Nucleus accumbens (tissue), 56 donors: Measurements from ENCODE around the gene PIEZO2.

ENCODE experiments used
- DNase-seq, 56 donors: peaks; one replicate each; lab custom pipeline; 2025; lab: John Stamatoyannopoulos, UW

Gene PIEZO2

DNA sequence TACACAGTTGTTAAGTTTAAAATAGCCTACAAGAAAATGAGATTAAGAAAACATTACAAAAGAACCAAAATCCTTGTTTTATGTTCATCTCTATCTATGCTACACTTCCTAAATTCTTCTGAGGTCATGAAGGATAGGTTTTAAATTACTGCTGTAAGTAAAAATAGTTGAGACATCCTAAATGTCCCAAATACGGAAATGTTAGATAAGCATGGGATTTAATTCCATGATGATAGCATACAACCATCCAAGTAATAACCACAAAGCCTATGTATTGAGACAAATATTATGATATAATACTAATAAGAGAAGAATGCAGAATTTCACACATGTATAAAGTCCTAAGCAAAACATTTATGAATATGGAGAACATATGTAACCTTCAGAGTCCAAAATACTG lies 34.1 kb downstream of the PIEZO2 start:
- no peak for DNase-seq

DNA sequence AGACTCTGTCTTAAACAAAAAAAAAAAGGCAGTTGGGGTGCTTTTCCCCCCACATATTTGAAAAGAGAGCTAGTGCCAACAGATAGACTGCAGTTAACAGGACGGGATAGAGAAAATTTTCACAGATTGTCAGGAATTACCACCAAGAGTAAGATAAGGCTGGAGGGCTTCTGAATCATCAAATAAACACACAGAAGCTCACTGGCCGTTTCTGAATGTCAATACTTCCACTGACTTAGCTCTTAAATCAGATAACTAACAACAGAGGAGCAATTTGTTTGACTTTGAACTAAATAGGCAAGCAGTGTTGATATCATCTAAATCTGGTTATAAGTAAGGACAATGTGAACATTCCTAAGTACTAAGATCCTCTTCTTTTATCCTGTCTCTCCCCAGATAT lies 34.7 kb downstream of the PIEZO2 start:
- DNase-seq = no peak

DNA sequence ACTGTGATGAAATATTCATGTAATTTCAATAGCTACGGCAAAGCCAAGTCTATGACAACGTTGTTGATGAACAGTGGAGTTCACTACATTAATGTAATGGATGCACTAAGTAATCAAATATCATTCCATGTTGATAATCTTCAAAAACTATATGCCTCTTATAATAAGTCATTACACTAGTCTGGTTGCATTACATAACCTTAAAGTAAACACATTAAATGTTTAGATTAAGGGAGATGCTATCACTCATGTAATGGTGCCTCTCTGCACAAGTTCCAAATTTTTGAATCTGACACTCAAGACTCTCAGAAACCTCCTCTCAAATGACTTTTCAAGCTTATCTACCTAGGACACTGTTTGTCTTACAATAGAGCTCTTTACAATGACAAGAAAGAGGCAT lies 35.4 kb downstream of the PIEZO2 start:
- DNase-seq = no peak

GRCh38 chr18:11113046-11113548 lies 36.3 kb downstream of the PIEZO2 start:
- no peak for DNase-seq

DNA sequence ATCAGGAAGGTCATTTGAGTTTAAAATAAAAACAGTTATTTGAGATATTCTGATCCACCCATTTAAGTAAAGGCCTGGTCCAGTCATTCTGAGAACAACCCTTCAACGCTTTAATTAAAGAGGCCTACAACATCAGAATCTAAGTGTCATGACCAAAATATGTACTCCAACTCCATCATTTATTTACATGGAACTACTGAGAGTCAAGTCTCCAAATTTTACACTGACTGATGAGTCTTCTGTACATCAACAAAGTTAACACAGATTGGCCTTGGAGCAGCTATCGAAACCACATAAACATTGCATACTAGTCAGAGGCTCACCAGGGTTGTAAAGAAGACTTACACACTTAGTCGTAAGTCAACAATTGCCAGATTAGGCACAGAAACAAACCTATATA lies 37.1 kb downstream of the PIEZO2 start:
- no peak for DNase-seq

GRCh38 chr18:11110509-11110908 lies 38.9 kb downstream of the PIEZO2 start:
- DNase-seq = no peak

DNA sequence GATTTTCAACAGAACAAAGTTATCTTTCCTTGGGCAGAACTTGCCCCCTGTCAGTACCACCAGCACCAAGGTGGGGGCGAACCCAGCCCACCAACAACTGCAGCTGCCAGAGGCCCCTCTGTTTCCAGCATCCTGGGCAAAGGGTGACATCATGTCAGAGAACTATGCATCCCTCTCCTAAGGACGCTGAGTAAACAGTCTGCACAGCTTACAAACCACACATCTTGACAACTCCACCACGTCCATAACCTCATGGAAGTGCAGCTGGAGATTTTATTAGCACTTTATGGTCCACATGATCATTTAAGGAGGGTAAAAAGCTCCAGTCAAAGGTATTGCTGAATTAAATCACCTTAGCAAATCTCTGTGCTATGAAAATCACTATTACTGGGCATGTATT lies 40.4 kb downstream of the PIEZO2 start:
- DNase-seq = no peak

GRCh38 chr18:11106894-11107293 lies 42.5 kb downstream of the PIEZO2 start:
- DNase-seq = no peak

DNA sequence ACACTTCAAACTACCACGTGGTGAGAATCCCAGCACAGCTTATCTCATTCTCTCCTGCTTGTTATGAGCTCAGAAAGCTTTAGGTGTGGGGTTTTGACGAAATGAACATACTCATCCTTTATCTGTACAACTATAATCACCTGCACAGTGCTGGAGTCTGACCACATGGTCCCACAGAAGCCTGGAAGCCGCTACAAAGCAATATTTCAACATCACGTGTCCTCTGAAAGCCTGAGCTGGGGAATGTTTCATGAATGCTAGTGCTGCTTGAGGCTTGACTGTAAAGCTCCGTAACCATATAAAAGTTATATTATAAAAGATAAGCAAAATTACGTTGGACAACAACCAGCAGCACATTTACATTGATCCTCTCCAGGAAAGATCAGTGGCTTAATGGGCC lies 43.9 kb downstream of the PIEZO2 start:
- DNase-seq = no peak

DNA sequence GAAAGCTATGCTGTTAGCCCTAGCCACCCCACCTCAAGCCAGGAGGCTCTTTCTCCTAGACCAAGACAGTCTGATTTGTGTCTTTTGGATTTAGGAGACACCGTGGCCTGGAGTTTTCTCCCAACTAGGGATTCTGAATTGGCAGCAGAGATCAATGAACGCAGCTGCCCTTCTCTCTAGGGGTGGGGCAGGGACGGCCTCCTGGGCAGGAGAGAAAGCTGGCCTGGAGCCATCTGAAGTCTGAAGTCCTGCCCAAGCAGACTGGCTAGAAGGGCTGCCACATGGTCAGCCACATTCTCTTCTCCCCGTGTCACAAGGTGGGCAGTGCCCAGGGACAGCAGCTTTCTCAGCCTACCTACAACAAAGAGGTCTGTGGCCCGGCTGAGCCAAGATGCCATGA lies 45.1 kb downstream of the PIEZO2 start:
- DNase-seq = no peak

GRCh38 chr18:11096839-11097750 lies 52.3 kb downstream of the PIEZO2 start:
- no peak for DNase-seq

DNA sequence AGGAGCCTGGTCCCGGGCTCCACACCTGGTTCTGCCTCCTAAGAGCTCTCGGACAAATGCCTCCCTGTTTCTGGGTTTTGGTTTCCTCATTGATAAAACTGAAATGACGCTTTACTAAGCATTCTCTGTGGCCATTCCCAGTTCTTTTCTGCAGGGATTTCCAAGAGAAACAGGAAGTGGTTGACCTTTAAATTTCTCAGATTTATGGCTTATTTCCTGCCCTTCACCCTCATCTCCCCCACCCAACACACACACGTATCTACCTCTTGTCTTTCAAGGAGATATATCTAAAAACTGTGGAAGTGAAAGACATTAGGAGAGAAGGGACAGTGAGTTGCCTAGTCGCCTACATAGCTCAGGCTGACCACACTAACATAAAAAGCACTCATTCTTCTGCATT lies 53.0 kb downstream of the PIEZO2 start:
- no peak for DNase-seq

DNA sequence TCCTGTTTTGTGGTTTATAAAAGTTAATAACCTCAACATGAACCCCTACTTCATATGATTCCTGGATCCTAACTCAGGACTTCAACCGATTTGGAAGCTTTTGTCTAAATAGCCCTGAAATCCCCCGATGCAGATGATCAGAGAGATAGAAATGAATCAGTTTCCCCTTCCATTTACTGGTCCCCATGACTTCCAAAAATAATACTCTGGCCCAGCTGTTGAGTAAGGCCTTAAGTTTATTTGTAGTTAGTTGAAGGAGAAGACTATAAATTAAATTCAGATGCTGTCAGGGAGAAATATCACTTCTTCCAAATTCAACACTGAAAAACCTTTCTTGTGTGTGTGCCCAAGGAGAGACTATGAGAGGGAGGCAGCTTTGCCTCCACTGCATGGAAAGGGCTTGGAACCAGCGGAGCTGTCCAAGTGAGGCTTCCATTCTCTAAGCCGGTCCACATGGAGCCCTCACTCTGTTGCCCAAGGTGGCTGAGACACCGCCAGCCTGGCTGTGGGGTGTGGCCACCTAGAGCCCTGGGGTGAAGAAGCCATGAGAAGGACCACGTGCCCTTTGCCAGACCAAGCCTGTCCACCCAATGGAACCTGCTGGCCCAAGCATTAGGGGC lies 53.6 kb downstream of the PIEZO2 start:
- DNase-seq = no peak

DNA sequence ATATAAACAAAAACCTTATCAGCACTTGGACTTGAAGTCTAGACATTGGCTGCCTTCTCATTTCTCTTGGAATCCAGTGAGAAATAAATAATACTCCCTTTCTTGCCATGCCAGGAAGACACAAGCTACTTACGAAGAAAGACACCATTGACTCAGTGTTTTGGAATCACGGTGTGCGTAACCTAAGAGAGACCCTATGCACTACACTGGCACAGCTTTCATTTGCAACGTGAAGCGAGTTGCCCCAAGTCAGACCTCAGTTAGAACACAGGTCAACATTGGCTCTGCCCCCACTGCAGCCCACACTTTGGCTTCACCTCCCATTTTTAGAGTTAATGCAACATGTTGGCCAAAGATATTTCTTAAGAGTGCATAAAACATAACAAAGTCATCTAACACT lies 54.2 kb downstream of the PIEZO2 start:
- no peak for DNase-seq

DNA sequence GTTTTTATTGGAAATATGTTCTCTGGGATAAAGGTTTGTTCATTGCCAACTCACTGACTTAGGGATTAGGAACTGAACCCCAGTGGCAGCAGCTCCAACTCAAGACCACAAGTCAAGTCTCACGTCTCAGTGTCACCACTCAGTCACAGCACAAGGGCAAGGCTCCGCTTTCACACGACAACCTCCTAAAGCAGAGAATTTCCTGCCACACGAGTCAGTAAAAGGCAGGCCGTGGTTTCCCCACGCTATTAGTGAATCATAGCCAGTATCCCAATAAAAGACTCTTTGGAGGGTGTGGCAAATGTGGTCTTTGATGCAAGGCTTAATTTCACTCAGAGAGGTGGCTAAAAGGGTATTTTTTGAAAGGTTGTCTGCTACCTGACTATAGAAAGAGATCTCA lies 57.6 kb downstream of the PIEZO2 start:
- no peak for DNase-seq

DNA sequence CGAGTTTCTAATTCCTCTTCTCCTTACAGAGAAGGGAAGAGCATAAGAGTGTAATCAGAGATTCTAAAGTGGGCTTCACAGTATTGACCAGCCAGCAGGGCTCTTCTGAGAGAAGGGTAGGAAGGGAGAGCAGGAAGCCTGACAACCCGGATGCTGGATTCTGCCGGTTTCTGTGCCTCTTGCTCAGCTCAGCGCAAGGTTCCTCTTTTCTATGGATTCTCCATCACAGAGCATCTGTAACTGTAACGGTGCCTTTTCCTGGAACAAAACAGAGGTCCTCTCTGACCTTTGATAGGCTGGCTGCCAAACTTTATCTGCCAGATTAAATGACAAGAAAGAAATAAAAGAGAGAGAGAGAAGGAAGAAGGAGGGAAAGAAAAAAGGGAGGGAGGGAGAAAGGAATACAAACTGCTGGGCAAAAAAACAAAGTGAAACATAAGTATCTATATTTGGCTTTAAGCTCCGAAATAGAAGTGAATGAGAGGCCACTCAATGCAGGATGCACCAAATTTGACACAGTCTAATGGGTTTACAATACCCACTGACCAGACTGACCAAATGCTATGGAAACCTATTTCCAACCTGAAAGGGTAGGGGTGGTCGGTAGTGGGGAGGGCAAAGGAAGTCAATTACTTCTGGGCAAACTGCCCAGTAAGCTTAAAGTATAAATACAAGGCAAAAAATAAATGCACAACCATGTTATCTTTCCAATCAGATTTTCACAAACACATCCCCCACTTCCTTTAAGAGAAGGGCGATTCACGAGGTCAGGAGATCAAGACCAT lies 59.2 kb downstream of the PIEZO2 start:
- DNase-seq = no peak

GRCh38 chr18:11081009-11081532 lies 68.3 kb downstream of the PIEZO2 start:
- no peak for DNase-seq

DNA sequence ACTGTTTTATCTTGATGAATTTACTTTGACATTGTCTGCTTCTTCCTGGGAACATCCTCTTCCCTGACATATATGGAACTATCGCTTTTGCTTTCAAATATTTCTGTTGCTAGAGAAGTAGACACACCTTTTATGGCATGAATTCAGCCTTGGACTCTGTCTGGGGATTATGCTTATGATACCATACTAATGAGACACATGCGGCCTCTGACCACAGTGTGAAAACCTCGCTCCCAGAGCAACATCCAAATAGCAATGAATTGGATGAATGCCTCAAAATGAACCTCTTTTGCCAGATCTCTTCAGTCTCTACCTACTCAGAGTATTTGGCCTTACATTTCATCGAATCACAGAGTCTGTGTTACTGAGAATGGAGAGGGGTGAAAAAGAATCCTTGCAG lies 70.9 kb downstream of the PIEZO2 start:
- DNase-seq = no peak

- DNase-seq = no peak
Measured at GRCh38 chr18:11077548-11078187, 71.7 kb downstream of the PIEZO2 start.

GRCh38 chr18:11074889-11075288 lies 74.5 kb downstream of the PIEZO2 start:
- DNase-seq = no peak
